Stimulated activated CD8-positive, alpha-beta memory T cell treated with anti-CD3 and anti-CD28 coated beads, Interleukin-15, amount 100 ng/mL, for 24 hours (primary cell): Measurements from ENCODE around the gene LAG3.

Experiments used
- DNase-seq: peaks from one replicate; pipeline ENCODE4 v3.0.0-alpha.2; 2020; ENCODE audit warnings: low read depth

The LAG3 gene

DNA sequence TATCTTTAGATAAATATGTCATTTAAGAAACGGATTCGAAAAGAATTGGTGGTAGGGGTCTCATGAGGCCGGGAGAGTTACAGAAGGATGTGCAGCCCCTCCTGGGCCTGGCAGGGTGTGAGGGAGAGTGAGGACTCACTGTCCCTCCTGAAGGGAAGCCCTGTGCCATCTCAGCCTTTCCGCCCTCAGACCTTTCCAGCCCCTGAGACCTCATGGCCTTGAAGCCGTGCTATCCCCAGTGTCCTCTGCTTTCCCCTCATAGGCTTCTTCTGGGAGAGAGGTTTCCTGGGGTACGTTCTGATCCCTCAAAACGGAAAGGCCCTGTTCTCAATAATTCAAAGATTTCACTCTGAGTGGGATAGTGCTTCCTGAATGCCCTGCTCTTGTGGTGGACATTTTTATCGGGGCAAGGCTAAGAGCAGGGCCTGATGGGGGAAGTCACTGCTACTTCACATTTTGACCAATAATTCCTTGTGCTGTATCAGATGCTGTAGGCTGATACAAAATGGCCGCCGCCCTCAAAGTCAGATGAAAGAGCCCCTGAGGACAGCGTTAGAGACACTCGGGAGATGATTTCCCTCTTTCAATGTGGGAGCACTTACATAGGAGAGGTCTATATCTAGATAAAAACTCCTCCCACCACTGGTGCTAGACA is 18.3 kb downstream of the LAG3 start:
- no peak for DNase-seq

GRCh38 chr12:6791931-6792520 is 19.7 kb downstream of the LAG3 start:
- DNase-seq = no peak

GRCh38 chr12:6792522-6793201 is 20.3 kb downstream of the LAG3 start:
- DNase-seq = no peak

GRCh38 chr12:6795088-6795487 is 22.8 kb downstream of the LAG3 start:
- no peak for DNase-seq

DNA sequence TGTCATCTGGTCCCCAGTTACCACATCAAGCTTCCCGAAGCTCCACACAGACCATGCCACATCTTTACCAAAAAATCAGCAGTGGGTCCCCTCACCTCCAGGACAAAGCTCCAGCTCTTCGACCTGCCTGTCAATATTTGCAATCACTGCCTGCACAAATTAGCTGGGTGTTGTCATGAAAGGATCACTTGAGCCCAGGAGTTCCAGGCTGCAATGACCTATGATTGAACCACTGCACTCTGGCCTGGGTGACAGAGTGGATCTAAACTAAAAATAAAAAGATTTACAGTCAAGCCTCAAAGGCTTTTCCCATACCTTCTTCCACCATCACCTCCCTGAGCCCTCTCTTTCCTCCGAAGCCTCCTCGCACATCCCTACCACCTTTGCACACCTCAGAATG is 24.3 kb downstream of the LAG3 start:
- no peak for DNase-seq

GRCh38 chr12:6799147-6799546 is 26.8 kb downstream of the LAG3 start:
- DNase-seq = no peak

GRCh38 chr12:6807170-6807569 is 34.9 kb downstream of the LAG3 start:
- DNase-seq = no peak

DNA sequence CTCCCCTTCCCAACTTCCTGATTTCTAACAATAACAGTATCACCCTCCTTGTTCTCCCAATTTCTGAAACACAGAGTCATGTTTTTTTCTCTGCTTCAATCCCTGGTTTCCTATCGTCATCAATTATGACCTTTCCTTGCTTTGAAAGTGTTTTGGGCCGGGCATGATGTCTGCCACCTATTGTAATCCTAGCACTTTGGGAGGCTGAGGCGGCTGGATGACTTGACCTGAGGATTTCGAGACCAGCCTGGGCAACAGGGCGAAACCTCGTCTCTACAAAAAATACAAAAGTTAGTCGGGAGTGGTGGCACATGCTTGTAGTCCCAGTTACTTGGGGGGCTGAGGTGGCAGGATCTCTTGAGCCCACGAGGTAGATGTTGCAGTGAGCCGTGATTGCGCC is 36.7 kb downstream of the LAG3 start:
- DNase-seq = no peak

- no peak for DNase-seq
These were observed 38.4 kb downstream of the LAG3 start for GRCh38 chr12:6810758-6811157.

GRCh38 chr12:6813363-6813762 is 41.0 kb downstream of the LAG3 start:
- no peak for DNase-seq

DNA sequence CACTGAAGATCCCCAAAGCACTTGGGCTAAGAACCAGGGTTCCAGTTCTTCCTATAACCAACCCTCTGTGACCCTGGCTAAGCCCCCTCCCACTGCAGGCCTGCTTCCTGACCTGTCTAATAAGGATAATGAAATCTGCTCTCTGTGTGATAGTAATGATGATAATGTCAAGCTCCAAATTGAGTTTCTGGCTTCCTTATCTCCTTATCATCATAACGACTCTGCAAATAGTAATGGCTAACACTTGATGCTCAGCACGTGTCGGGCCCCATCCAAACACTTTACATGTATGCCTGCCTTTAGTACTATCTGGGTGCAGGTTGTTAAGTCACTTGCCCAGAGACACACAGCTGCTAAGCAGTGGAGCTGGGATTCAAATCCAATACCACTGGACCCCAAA is 44.3 kb downstream of the LAG3 start:
- DNase-seq = no peak

DNA sequence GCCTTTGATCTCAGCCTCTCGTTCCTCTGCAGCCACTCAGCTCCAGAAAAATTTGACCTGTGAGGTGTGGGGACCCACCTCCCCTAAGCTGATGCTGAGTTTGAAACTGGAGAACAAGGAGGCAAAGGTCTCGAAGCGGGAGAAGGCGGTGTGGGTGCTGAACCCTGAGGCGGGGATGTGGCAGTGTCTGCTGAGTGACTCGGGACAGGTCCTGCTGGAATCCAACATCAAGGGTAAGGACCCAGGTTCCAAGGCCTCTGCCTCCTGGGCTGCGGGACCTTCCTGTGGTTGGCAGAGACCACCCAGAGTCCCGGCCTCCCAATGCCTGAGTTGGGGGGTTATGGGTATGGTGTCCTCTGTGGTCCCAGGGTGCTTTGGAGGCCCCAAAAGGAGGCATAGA is 44.8 kb downstream of the LAG3 start:
- no peak for DNase-seq

DNA sequence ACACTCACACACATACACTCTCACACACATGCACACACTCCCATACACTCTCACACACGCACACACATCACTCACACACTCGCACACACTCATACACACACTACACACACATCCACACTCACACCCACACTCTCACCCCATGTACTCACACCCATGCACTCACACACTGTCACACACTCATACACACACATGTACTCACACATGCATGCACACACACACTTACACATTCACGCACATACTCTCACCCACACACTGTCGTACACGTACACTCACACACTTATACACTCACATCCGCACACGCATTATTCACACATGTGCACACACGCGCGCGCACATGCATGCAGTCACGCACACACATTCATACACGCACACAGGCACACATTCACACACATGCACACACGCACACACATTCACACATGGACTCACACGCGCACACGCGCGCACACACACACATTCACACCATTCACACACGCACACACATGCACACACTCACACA is 45.4 kb downstream of the LAG3 start:
- no peak for DNase-seq

- DNase-seq = no peak
These were observed 45.9 kb downstream of the LAG3 start for GRCh38 chr12:6818222-6818621.

DNA sequence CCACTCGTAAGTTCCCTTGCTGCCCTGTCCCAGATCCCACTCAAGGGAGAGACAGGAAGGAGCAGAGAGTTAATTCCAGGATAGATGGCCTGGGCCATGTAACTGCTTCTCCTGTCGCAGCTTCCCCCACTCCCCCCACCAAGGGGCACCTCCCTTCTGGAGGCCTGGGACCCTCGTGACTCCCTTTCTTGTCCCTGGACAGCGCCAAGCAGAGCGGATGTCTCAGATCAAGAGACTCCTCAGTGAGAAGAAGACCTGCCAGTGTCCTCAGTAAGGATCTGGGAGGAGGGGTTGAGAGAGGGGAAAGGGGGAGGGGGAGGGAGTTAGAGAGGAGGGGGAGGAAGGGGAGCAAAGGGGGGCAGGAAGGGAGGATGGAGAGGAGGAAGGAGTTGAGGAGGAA is 46.3 kb downstream of the LAG3 start:
- DNase-seq = no peak

GRCh38 chr12:6819106-6820030 is 47.0 kb downstream of the LAG3 start:
- no peak for DNase-seq

- DNase-seq = no peak
These were observed 47.8 kb downstream of the LAG3 start for GRCh38 chr12:6820166-6820565.

DNA sequence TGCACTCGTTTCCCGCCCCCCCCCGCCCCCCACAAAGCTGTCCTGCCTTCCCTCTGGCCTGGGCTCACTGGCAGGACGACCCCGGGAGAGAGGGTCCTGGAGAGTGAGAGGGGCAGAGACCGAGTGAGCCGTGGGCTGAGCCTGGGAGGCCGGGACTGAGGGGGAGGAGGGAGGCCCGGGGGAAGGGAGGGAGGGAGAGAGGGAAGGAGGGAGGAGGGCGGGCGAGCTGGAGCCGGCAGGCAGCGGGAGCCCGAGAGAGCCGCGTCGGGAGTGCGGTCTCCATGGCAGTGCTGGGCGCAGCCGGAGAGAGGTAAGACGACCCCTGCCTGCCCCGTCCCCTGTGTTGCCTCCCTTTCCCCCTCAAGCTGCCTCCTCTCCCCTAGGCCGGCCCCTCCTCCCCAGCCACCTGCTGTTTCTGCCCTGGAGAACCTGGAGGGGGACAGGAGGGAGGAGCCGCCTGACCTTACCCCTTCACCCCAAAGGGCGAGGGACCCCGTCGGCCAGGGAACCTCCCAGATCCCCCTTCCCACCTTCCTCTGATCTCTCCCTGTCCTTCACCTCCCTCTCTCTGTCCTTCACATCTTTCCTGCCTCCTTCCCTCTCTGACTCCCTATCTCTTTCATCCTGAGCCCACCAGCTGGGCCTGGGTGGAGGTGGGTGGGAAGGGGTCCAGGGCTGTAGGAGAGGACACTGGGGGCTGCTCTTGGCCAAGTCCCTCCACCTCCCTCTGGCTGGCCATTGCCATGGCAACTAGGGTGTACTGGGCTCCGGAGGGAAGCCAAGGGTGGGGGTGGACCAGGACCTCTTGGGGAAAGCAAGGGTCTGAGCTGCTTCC is 49.5 kb downstream of the LAG3 start, which contains the start of gene GPR162:
Gene GPR162 (plus strand): TSS at position 231 of the 835 bp plus-strand sequence. CDS start 2,078 bp downstream, outside the sequence.
- no peak for DNase-seq

- no peak for DNase-seq
These were observed 50.3 kb downstream of the LAG3 start for GRCh38 chr12:6822426-6823135.
